Measurements from ENCODE around the gene PEX1.
A peak's percentile ranks its signal among the peaks of the same experiment; 100 is the strongest.
"Not testable (repeated sequence)": the region's sequence is repeated elsewhere in the genome, so short reads cannot be mapped to it uniquely, and the experiment has no call there.

Gene PEX1

DNA sequence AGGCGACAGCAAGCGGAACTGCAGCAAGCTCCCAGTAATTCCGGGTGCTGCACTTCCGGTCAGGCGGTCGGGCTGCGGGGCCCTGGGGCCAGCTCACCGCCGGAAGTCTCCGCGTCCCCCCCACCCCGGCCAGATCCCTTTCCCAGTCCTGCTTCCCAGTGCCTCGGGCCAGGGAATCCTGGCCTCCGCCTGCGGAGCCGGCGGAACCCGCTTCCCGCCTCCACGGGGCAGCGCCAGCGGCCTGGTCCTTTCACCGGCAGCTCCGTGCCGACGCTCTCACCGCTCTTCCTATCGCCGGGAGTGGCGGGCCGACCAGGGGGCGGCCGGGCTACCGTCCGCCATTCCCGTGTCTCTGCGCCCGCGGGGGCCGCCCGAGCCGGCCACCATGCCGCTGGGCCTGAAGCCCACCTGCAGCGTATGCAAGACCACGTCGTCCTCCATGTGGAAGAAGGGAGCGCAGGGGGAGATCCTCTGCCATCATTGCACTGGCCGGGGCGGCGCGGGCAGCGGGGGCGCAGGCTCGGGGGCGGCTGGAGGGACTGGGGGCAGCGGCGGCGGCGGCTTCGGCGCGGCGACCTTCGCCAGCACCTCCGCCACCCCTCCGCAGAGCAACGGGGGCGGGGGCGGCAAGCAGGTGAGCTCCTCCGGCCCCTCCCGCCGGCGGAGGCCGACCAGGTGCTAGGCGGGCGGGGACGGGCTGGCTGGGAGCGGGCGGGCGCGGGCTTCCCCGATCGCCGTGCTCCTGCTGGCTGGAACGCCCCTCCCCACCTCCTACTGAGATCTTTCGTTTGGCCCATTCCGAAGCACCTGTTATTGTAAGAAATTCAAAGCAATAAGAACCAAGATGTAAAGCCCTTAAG, 80.7 kb downstream of the PEX1 start, which contains the start of gene GATAD1:
Gene GATAD1, plus strand, starts transcription at position 138 of the 860 bp plus-strand sequence. Its CDS starts 248 bp downstream, at position 386.
- peak within 1 kb of the TSS; percentile 93 to 99 (median 98) for H3K9ac ChIP-seq
- TF ChIP-seq Cebpa-rat (IDR thresholded peaks at IDR 0.05), result no peak
- H3K27me3 ChIP-seq, result no peaks in the 10 kb centered on the region
- peak within 1 kb of the TSS; percentile 85 to 98 (median 95) for H3K4me3 ChIP-seq
- H3K4me1 ChIP-seq, result peaks cover 3 to 16% (median 11%) of the 10 kb centered on the region in 10 experiments; a peak in 17 of 20 replicates
- H3K27ac ChIP-seq, result peak within 1 kb of the TSS; percentile 92 to 99 (median 98)
- H3K36me3 ChIP-seq, result peaks cover 27 to 33% (median 30%) of the 10 kb centered on the region in 11 experiments
- peak within 1 kb of the TSS; percentile 64 to 92 (median 75) for H3K4me2 ChIP-seq
- peaks cover 0 to 9% (median 0%) of the 10 kb centered on the region in 11 experiments; a peak in 3 of 22 replicates for H4K20me1 ChIP-seq
- H3K9me3 ChIP-seq (replicated peaks in 1 of 11), result peaks cover under 1 to 15% (median 8%) of the 10 kb centered on the region in 11 experiments; a peak in 18 of 22 replicates

- Histone ChIP-seq H3K27ac (peak overlapping the region; percentile 92 to 99 (median 98); a peak in 21 of 22 replicates), H4K20me1 (peaks cover 0 to 4% (median 0%) of the 10 kb centered on the region in 11 experiments; a peak in 2 of 22 replicates), H3K27me3 (no peaks in the 10 kb centered on the region), H3K9ac (peak overlapping the region; percentile 93 to 99 (median 98)), H3K4me1 (peaks cover 3 to 16% (median 11%) of the 10 kb centered on the region in 10 experiments; a peak in 17 of 20 replicates), H3K4me2 (peak overlapping the region in 10 of 11 experiments; percentile 14 to 79 (median 62); a peak in 16 of 22 replicates), H3K4me3 (peak overlapping the region; percentile 85 to 98 (median 95); a peak in 19 of 20 replicates), H3K36me3 (peaks cover 20 to 26% (median 24%) of the 10 kb centered on the region in 11 experiments), H3K9me3 (replicated peaks in 1 of 11) (peaks cover 4 to 22% (median 14%) of the 10 kb centered on the region in 11 experiments; a peak in 18 of 22 replicates)
- TF ChIP-seq Cebpa-rat (IDR thresholded peaks at IDR 0.05), result no peak
Measured at GRCh38 chr7:92446869-92447344, 81.4 kb downstream of the PEX1 start.

DNA sequence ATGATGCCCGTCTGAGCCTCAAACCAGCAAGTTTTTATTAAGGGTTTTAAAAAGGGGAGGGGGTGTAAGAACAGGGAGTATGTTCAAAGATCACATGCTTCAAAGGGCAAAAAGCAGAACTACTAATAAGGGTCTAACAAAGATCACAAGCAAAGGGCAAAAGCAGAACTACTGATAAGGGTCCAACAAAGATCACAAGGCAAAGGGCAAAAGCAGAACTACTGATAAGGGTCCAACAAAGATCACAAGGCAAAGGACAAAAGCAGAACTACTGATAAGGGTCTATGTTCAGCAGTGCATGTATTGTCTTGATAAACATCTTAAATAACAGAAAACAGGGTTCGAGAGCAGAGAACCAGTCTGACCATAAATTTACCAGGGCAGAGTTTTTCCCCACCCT, 85.6 kb downstream of the PEX1 start:
- not testable (repeated sequence) for H3K4me2 ChIP-seq, H4K20me1 ChIP-seq, H3K4me1 ChIP-seq, H3K9ac ChIP-seq, H3K4me3 ChIP-seq, H3K27ac ChIP-seq, H3K36me3 ChIP-seq, H3K27me3 ChIP-seq
- H3K9me3 ChIP-seq (replicated peaks in 1 of 11), result peaks cover 4 to 22% (median 15%) of the 10 kb centered on the region in 11 experiments; a peak in 18 of 22 replicates

DNA sequence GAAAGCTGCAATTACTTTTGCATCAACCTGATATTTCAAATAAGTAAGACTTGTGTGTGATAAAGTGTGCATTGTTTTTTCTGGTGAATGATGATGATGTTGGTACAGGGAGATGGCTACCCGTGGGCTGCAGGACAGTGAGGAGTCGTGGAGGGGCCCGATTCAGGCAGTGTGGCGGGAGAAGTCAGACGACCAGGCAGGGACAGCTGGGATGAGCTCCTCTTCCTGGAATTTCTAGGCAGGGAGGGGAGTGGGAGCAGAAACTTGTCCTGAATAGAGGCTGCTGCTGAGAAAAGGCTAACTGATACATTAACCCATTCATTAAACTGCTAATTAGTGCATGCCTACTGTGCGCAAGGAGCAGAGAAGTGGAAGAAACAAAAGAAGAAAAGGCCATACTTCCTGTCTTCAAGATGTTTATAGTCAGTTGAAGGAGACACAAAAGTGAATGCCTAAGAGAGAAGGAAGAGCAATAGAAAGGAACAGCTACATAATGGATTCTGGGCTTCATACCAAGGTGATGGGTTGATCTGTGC, 90.3 kb downstream of the PEX1 start:
- Histone ChIP-seq H3K4me1 (no peaks in the 10 kb centered on the region; a peak in 1 of 20 replicates), H3K27ac (no peak overlapping the region), H3K4me2 (no peak overlapping the region), H4K20me1 (no peaks in the 10 kb centered on the region), H3K9me3 (replicated peaks in 1 of 11) (peaks cover 4 to 13% (median 12%) of the 10 kb centered on the region in 11 experiments; a peak in 18 of 22 replicates), H3K36me3 (no peaks in the 10 kb centered on the region), H3K27me3 (no peaks in the 10 kb centered on the region), H3K9ac (no peak overlapping the region), H3K4me3 (no peak overlapping the region)
- no peak for TF ChIP-seq Cebpa-rat (IDR thresholded peaks at IDR 0.05)

Measured in BLaER1 treated with 17β-estradiol and CSF1 and Interleukin-3, amounts not matched to agents 10 nM and 100 nM (cell line).